Measurements from ENCODE around the gene ZSWIM8.
A peak's percentile ranks its signal among the peaks of the same experiment; 100 is the strongest.
"Not testable (repeated sequence)": the region's sequence is repeated elsewhere in the genome, so short reads cannot be mapped to it uniquely, and the experiment has no call there.

ZSWIM8 gene

DNA sequence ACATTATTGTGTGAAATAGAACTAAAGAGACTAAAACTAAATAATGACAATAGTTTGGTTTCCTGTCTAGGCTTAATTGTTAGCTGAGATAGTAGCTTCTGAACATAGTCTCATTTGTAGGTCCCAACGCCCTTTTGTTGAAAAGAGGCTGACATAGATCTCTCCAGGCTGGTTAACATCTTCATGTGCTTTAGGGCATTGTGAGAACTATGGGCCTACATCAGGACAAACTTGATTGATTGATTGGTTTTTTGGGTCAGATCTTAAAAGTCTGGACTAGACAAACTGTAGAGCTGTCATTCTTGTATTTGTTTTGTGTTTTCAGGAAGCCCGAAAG is 2.7 kb upstream of the ZSWIM8 start:
- H3K27ac ChIP-seq (ENCODE audit: insufficient read depth, low read length, poor library complexity, severe bottlenecking), result peak overlapping the region; percentile 86

DNA sequence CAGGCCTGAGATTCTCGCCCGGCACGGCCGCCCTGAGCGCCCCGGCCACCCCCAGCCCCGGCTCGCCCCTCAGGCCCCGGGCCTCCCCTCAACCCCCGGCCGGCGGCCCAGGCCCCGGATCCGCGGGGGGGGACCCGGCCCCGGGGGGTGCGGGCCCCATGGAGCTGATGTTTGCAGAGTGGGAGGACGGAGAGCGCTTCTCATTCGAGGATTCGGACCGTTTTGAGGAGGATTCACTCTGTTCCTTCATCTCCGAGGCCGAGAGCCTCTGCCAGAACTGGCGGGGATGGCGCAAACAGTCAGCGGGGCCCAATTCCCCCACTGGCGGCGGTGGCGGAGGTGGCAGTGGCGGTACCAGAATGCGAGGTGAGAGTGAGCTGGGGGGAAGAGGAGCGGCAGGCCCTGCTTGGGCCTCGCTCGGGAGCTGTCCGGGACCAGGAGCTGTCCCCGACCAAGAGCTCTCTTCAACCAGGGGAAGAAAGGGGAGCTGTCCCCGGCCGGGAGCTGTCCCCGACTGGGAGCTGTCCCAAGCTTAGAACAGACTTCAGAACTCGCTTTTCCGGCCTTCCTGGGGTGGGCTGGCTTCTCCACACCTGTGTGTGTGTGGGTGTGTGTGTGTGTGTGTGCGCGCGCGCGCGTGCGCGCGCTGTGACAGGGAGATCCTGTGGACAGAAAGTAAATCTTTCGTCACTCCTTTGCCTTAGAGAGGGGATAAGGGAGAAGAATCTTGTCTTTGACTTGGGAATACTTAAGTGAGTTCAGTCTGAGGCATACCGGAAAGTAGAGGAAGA is 510 bp downstream of the ZSWIM8 start:
- Histone ChIP-seq H3K36me3 (ENCODE audit: control insufficient read depth, insufficient read depth, low read length) (peaks cover 25% of the 10 kb centered on the region), H3K4me1 (ENCODE audit: control insufficient read depth, insufficient read depth, low read length, poor library complexity, severe bottlenecking) (peaks cover 23% of the 10 kb centered on the region), H3K9me3 (ENCODE audit: control insufficient read depth, low read length) (no peaks in the 10 kb centered on the region), H3K4me3 (ENCODE audit: insufficient read depth, low read depth, low read length, poor library complexity, severe bottlenecking) (peak overlapping the region; percentile 67), H3K27me3 (replicated peaks; ENCODE audit: control insufficient read depth, insufficient read depth, low read length, poor library complexity, severe bottlenecking) (no peaks in the 10 kb centered on the region), H3K27ac (ENCODE audit: insufficient read depth, low read length, poor library complexity, severe bottlenecking) (peak overlapping the region; percentile 66)
- peak; percentile 16 to 35 (median 23) for DNase-seq

More for the DNA sequence above, 2.7 kb upstream of the ZSWIM8 start:
- H3K4me1 ChIP-seq (ENCODE audit: control insufficient read depth, insufficient read depth, low read length, poor library complexity, severe bottlenecking), result peaks cover 30% of the 10 kb centered on the region
- peaks cover 12% of the 10 kb centered on the region for H3K36me3 ChIP-seq (ENCODE audit: control insufficient read depth, insufficient read depth, low read length)
- no peak for DNase-seq
- peak overlapping the region; percentile 84 for H3K4me3 ChIP-seq (ENCODE audit: insufficient read depth, low read depth, low read length, poor library complexity, severe bottlenecking)
- no peaks in the 10 kb centered on the region for H3K9me3 ChIP-seq (ENCODE audit: control insufficient read depth, low read length)
- no peaks in the 10 kb centered on the region for H3K27me3 ChIP-seq (replicated peaks; ENCODE audit: control insufficient read depth, insufficient read depth, low read length, poor library complexity, severe bottlenecking)

DNA sequence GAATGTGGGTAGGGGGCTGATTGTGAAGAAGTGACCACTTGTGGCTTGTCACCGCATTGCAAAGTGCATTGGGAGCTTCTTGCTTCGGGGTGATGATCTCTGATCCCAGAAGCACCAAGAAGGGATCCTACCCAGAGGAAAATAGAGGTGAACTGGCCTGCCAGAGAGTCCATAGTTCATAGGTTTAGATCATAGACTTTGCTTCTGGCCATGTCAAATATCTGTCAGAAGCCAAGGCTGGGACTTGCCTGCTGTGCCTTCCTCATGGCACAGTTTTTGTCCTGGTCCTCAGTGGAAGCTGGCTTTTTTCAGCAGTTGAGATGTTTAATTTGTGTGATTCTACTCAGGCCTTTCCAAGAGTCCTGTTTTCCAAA is 1.1 kb downstream of the ZSWIM8 start:
- H3K9me3 ChIP-seq (ENCODE audit: control insufficient read depth, low read length), result no peaks in the 10 kb centered on the region
- no peak for DNase-seq
- peak overlapping the region; percentile 67 for H3K4me3 ChIP-seq (ENCODE audit: insufficient read depth, low read depth, low read length, poor library complexity, severe bottlenecking)
- peaks cover 20% of the 10 kb centered on the region for H3K4me1 ChIP-seq (ENCODE audit: control insufficient read depth, insufficient read depth, low read length, poor library complexity, severe bottlenecking)
- peaks cover 31% of the 10 kb centered on the region for H3K36me3 ChIP-seq (ENCODE audit: control insufficient read depth, insufficient read depth, low read length)
- peak overlapping the region; percentile 66 for H3K27ac ChIP-seq (ENCODE audit: insufficient read depth, low read length, poor library complexity, severe bottlenecking)
- no peaks in the 10 kb centered on the region for H3K27me3 ChIP-seq (replicated peaks; ENCODE audit: control insufficient read depth, insufficient read depth, low read length, poor library complexity, severe bottlenecking)

DNA sequence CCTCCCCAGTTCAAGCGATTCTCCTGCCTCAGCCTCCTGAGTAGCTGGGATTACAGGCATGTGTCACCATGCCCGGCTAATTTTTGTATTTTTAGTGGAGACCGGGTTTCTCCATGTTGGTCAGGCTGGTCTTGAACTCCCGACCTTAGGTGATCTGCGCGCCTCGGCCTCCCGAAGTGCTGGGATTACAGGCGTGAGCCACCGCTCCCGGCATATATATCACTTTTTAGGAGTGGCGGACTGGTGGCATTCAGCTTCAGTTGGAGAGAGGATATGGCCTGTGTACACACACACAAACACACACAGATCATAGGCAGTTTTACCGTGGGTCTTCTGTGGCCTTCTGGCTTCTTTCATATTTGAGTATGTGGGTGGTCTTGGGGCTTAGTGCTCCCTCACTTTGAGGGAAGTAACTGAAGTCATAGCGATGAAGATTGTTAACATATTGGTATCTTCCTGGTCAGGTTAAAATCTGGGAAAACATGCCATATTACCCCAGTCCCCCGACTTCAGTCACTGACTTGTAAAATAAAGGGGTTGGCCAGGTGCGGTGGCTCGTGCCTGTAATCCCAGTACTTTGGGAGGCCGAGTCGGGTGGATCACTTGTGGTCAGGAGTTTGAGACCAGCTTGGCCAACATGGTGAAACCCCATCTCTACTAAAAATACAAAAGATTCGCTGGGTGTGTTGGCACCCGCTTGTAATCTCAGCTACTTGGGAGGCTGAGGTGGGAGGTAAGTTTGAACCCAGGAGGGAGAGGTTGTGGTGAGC is 1.8 kb downstream of the ZSWIM8 start:
- not testable (repeated sequence) for H3K27me3 ChIP-seq (replicated peaks; ENCODE audit: control insufficient read depth, insufficient read depth, low read length, poor library complexity, severe bottlenecking); DNase-seq; H3K27ac ChIP-seq (ENCODE audit: insufficient read depth, low read length, poor library complexity, severe bottlenecking); H3K4me3 ChIP-seq (ENCODE audit: insufficient read depth, low read depth, low read length, poor library complexity, severe bottlenecking); H3K9me3 ChIP-seq (ENCODE audit: control insufficient read depth, low read length)
- Histone ChIP-seq H3K4me1 (ENCODE audit: control insufficient read depth, insufficient read depth, low read length, poor library complexity, severe bottlenecking) (peaks cover 20% of the 10 kb centered on the region), H3K36me3 (ENCODE audit: control insufficient read depth, insufficient read depth, low read length) (peaks cover 38% of the 10 kb centered on the region)

DNA sequence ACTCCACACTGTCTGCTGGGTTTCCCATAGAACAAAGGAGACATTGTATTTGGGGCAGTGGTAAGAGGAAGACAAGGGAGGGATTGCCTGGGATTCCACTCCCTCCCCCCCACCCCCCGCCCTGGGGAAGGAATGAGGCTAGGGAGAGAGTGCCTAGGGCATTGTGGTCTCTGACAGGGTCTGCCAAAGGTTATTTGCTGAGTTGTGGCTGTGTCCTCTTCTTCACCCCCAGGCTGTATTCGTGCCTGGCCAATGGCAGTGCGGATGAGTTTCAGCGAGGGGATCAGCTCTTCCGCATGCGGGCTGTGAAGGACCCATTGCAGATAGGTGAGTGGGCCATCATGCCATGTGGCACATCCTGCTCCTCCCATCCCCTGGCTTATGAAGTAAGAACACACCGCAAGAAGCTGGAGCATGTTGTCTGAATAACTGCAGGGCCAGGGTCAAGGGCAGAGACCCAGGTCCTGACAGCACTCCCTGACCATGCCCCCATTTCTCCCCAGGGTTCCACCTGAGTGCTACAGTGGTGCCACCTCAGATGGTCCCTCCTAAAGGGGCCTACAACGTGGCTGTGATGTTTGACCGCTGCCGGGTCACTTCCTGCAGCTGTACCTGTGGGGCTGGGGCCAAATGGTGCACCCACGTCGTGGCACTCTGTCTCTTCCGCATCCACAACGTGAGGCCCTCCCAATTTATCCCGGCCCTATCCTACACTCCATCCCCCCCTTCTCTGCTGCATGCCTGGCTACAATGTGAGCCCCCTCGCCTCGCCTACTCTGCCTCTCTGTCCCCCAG is 3.7 kb downstream of the ZSWIM8 start:
- Histone ChIP-seq H3K27ac (ENCODE audit: insufficient read depth, low read length, poor library complexity, severe bottlenecking) (no peak overlapping the region), H3K4me3 (ENCODE audit: insufficient read depth, low read depth, low read length, poor library complexity, severe bottlenecking) (no peak overlapping the region), H3K36me3 (ENCODE audit: control insufficient read depth, insufficient read depth, low read length) (peaks cover 51% of the 10 kb centered on the region), H3K27me3 (replicated peaks; ENCODE audit: control insufficient read depth, insufficient read depth, low read length, poor library complexity, severe bottlenecking) (no peaks in the 10 kb centered on the region), H3K9me3 (ENCODE audit: control insufficient read depth, low read length) (no peaks in the 10 kb centered on the region), H3K4me1 (ENCODE audit: control insufficient read depth, insufficient read depth, low read length, poor library complexity, severe bottlenecking) (peaks cover 12% of the 10 kb centered on the region)
- no peak for DNase-seq

DNA sequence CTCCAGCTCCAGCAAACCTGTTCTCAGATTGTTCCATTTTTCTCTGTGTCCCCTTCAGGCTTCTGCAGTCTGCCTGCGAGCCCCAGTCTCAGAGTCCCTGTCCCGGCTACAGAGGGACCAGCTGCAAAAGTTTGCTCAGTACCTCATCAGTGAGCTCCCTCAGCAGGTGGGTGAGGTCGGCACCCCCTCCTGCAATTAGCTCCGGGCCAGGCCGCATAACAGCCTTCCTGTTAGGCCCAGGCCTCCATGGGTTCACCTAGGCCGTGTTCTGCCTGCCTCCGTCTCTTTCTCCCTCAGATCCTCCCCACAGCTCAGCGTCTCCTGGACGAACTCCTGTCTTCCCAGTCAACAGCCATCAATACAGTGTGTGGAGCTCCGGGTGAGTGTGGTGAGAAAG is 4.3 kb downstream of the ZSWIM8 start:
- H3K9me3 ChIP-seq (ENCODE audit: control insufficient read depth, low read length), result no peaks in the 10 kb centered on the region
- H3K27me3 ChIP-seq (replicated peaks; ENCODE audit: control insufficient read depth, insufficient read depth, low read length, poor library complexity, severe bottlenecking), result no peaks in the 10 kb centered on the region
- peaks cover 12% of the 10 kb centered on the region for H3K4me1 ChIP-seq (ENCODE audit: control insufficient read depth, insufficient read depth, low read length, poor library complexity, severe bottlenecking)
- peaks cover 57% of the 10 kb centered on the region for H3K36me3 ChIP-seq (ENCODE audit: control insufficient read depth, insufficient read depth, low read length)
- H3K4me3 ChIP-seq (ENCODE audit: insufficient read depth, low read depth, low read length, poor library complexity, severe bottlenecking), result no peak overlapping the region
- DNase-seq, result no peak
- H3K27ac ChIP-seq (ENCODE audit: insufficient read depth, low read length, poor library complexity, severe bottlenecking), result no peak overlapping the region

DNA sequence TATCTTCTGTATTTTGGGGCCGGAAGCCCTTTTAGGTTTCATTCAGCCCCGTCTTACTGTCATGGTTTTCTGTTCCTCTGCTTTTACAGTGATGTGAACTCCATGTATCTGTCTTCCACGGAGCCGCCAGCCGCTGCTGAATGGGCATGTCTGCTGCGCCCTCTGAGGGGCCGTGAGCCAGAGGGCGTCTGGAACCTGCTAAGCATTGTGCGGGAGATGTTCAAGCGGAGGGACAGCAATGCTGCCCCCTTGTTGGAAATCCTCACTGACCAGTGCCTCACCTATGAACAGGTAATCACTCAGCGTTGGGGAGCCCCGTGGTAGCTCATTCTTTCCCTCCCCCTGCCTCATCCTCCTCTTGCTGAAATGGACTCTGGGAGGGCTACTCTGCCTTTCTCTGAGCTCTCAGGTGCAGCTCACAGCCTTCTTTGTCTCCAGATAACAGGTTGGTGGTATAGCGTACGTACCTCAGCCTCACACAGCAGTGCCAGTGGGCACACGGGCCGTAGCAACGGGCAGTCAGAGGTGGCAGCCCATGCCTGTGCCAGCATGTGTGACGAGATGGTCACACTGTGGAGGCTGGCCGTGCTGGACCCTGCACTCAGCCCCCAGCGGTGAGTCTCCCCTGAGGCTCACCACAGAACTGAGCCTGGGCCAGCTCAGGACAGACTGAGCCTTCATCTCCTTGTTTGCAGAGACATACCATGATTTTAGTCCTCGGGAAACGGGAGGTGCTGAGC is 5.7 kb downstream of the ZSWIM8 start:
- no peaks in the 10 kb centered on the region for H3K9me3 ChIP-seq (ENCODE audit: control insufficient read depth, low read length)
- H3K27me3 ChIP-seq (replicated peaks; ENCODE audit: control insufficient read depth, insufficient read depth, low read length, poor library complexity, severe bottlenecking), result no peaks in the 10 kb centered on the region
- no peak overlapping the region for H3K4me3 ChIP-seq (ENCODE audit: insufficient read depth, low read depth, low read length, poor library complexity, severe bottlenecking)
- H3K27ac ChIP-seq (ENCODE audit: insufficient read depth, low read length, poor library complexity, severe bottlenecking), result no peak overlapping the region
- DNase-seq, result no peak
- H3K4me1 ChIP-seq (ENCODE audit: control insufficient read depth, insufficient read depth, low read length, poor library complexity, severe bottlenecking), result peaks cover 5% of the 10 kb centered on the region
- peaks cover 65% of the 10 kb centered on the region for H3K36me3 ChIP-seq (ENCODE audit: control insufficient read depth, insufficient read depth, low read length)

DNA sequence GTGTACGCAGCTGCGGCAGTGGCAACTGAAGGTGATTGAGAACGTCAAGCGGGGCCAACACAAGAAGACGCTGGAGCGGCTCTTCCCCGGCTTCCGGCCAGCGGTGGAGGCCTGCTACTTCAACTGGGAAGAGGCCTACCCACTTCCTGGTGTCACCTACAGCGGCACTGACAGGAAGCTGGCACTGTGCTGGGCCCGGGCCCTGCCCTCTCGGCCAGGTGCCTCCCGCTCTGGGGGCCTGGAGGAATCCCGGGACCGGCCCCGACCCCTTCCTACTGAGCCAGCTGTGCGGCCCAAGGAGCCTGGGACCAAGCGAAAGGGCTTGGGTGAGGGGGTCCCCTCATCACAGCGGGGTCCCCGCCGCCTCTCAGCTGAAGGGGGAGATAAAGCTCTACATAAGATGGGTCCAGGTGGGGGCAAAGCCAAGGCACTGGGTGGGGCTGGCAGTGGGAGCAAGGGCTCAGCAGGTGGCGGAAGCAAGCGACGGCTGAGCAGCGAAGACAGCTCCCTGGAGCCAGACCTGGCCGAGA is 6.5 kb downstream of the ZSWIM8 start:
- Histone ChIP-seq H3K27me3 (replicated peaks; ENCODE audit: control insufficient read depth, insufficient read depth, low read length, poor library complexity, severe bottlenecking) (no peaks in the 10 kb centered on the region), H3K9me3 (ENCODE audit: control insufficient read depth, low read length) (no peaks in the 10 kb centered on the region), H3K4me1 (ENCODE audit: control insufficient read depth, insufficient read depth, low read length, poor library complexity, severe bottlenecking) (no peaks in the 10 kb centered on the region), H3K27ac (ENCODE audit: insufficient read depth, low read length, poor library complexity, severe bottlenecking) (no peak overlapping the region), H3K4me3 (ENCODE audit: insufficient read depth, low read depth, low read length, poor library complexity, severe bottlenecking) (no peak overlapping the region), H3K36me3 (ENCODE audit: control insufficient read depth, insufficient read depth, low read length) (peaks cover 66% of the 10 kb centered on the region)
- DNase-seq, result no peak

DNA sequence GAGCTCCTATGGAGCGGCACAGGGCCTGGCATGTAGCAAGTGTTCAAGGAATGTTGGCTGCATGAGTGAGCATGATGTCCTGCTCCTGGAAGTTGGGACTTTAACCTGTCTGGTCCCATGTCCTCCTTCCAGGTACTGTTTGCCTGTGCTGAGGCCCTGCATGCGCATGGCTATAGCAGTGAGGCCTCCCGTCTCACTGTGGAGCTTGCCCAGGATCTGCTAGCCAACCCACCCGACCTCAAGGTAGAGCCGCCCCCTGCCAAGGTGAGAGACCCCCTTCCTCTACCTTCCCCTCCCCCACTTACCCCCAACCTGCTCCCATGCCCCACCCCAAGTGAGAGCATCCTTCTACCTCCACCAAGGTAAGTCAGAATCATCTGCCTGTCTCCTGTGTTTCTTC is 8.1 kb downstream of the ZSWIM8 start:
- H3K27me3 ChIP-seq (replicated peaks; ENCODE audit: control insufficient read depth, insufficient read depth, low read length, poor library complexity, severe bottlenecking), result no peaks in the 10 kb centered on the region
- H3K4me3 ChIP-seq (ENCODE audit: insufficient read depth, low read depth, low read length, poor library complexity, severe bottlenecking), result no peak overlapping the region
- H3K4me1 ChIP-seq (ENCODE audit: control insufficient read depth, insufficient read depth, low read length, poor library complexity, severe bottlenecking), result no peaks in the 10 kb centered on the region
- H3K9me3 ChIP-seq (ENCODE audit: control insufficient read depth, low read length), result no peaks in the 10 kb centered on the region
- H3K36me3 ChIP-seq (ENCODE audit: control insufficient read depth, insufficient read depth, low read length), result peaks cover 74% of the 10 kb centered on the region
- no peak overlapping the region for H3K27ac ChIP-seq (ENCODE audit: insufficient read depth, low read length, poor library complexity, severe bottlenecking)
- DNase-seq, result no peak

All from effector memory CD4-positive, alpha-beta T cell (primary cell).